Liver (tissue), 9 donors: ENCODE results near the gene LAMC3. TPM values are rescaled to one million over a fixed set of nuclear protein-coding genes. Genes with fewer than 3 reads are reported as not detected.

Experiments used
- DNase-seq: peaks from one replicate; pipeline ENCODE4 v3.0.0-alpha.2; 2017; ENCODE audit warnings: low spot score
- H3K27ac ChIP-seq, 2 donors: one replicate each; pipeline ENCODE4 v1.7.0; 2013; ENCODE audit warnings: inconsistent platforms in 2 of 2, low read length in 2 of 2, control low read depth in 1 of 2, low read depth in 1 of 2, mild to moderate bottlenecking in 1 of 2
- H3K27me3 ChIP-seq, 4 donors: one replicate each; pipeline versions ENCODE4 v1.6.1 to v1.7.0; 2013; ENCODE audit warnings: low read length in 3 of 4, inconsistent platforms in 1 of 4, mild to moderate bottlenecking in 1 of 4, moderate library complexity in 1 of 4; ENCODE audit not compliant: control insufficient read depth in 4 of 4, insufficient read depth in 4 of 4
- H3K36me3 ChIP-seq, 4 donors: one replicate each; pipeline versions ENCODE4 v1.6.1 to v1.7.0; 2013; ENCODE audit warnings: low read length in 3 of 4, mild to moderate bottlenecking in 3 of 4, low read depth in 1 of 4, moderate library complexity in 1 of 4; ENCODE audit not compliant: control insufficient read depth in 4 of 4, insufficient read depth in 3 of 4
- H3K4me1 ChIP-seq, 4 donors: one replicate each; pipeline versions ENCODE4 v1.6.1 to v1.7.0; 2013; ENCODE audit warnings: low read length in 3 of 4, mild to moderate bottlenecking in 3 of 4, moderate library complexity in 1 of 4; ENCODE audit not compliant: control insufficient read depth in 4 of 4, insufficient read depth in 4 of 4
- H3K4me3 ChIP-seq, 3 donors: one replicate each; pipeline versions ENCODE4 v1.6.1 to v1.7.0; 2013; ENCODE audit warnings: low read length in 3 of 3, control low read depth in 1 of 3, low read depth in 1 of 3, mild to moderate bottlenecking in 1 of 3
- H3K9ac ChIP-seq, 2 donors: one replicate each; pipeline ENCODE4 v1.7.0; 2013; ENCODE audit warnings: low read length in 2 of 2, mild to moderate bottlenecking in 2 of 2, moderate library complexity in 2 of 2, control low read depth in 1 of 2, low read depth in 1 of 2
- H3K9me3 ChIP-seq, 4 donors: one replicate each; pipeline versions ENCODE4 v1.6.1 to v1.7.0; 2013; ENCODE audit warnings: low read length in 3 of 4; ENCODE audit not compliant: control insufficient read depth in 4 of 4
- CTCF ChIP-seq: fragments of 150-350 bp; IDR thresholded peaks from 2 replicates; pipeline ENCODE4 v1.5.1; 2017; ENCODE audit warnings: improper control_type of control experiment, low read depth, low read length; ENCODE audit not compliant: missing input control
- EGR1 ChIP-seq, 2 donors: IDR thresholded peaks; 2 replicates each; pipeline ENCODE4 v1.6.1; 2016 to 2018; ENCODE audit warnings: antibody characterized with exemption in 2 of 2, low read depth in 2 of 2
- FOXA1 ChIP-seq: IDR thresholded peaks from 2 replicates; pipeline ENCODE4 v1.6.1; 2016; ENCODE audit warnings: antibody characterized with exemption
- FOXA2 ChIP-seq: IDR thresholded peaks from 2 replicates; pipeline ENCODE4 v1.6.1; 2016; ENCODE audit warnings: antibody characterized with exemption
- GABPA ChIP-seq, 2 donors: IDR thresholded peaks in 1 of 2; conservative IDR thresholded peaks in 1 of 2; 2 replicates each; pipeline ENCODE4 v1.6.1; 2016; ENCODE audit warnings: antibody characterized with exemption in 2 of 2, mild to moderate bottlenecking in 1 of 2, moderate library complexity in 1 of 2
- HNF4A ChIP-seq, 2 donors: conservative IDR thresholded peaks; 2 replicates each; pipeline ENCODE4 v1.6.1; 2016; ENCODE audit warnings: antibody characterized with exemption in 2 of 2, mild to moderate bottlenecking in 2 of 2
- HNF4G ChIP-seq: IDR thresholded peaks from 2 replicates; pipeline ENCODE4 v1.6.1; 2016; ENCODE audit warnings: antibody characterized with exemption
- JUND ChIP-seq, 2 donors: IDR thresholded peaks; 2 replicates each; pipeline ENCODE4 v1.6.1; 2016; ENCODE audit warnings: antibody characterized with exemption in 2 of 2
- NR2F2 ChIP-seq: IDR thresholded peaks from 2 replicates; pipeline ENCODE4 v1.6.1; 2016; ENCODE audit warnings: antibody characterized with exemption
- RAD21 ChIP-seq, 2 donors: IDR thresholded peaks; 2 replicates each; pipeline ENCODE4 v1.6.1; 2016; ENCODE audit warnings: antibody characterized with exemption in 2 of 2, mild to moderate bottlenecking in 2 of 2
- RXRA ChIP-seq, 2 donors: IDR thresholded peaks; 2 replicates each; pipeline ENCODE4 v1.6.1; 2017 to 2018; ENCODE audit warnings: antibody characterized with exemption in 2 of 2, mild to moderate bottlenecking in 1 of 2
- SP1 ChIP-seq: IDR thresholded peaks from 2 replicates; pipeline ENCODE4 v1.6.1; 2018; ENCODE audit warnings: antibody characterized with exemption, mild to moderate bottlenecking
- TAF1 ChIP-seq: conservative IDR thresholded peaks from 2 replicates; pipeline ENCODE4 v1.6.1; 2016; ENCODE audit warnings: antibody characterized with exemption, mild to moderate bottlenecking
- WGBS: extraction: QIAGEN DNeasy Blood & Tissue Kit; methylation state at CpG from one replicate; pipeline ENCODE4 v1.1.7; 2013; 5-methylcytosine and 5-hydroxymethylcytosine counted together
- polyA plus RNA-seq, 2 donors: library from polyadenylated mRNA; stranded (reverse) in 1 of 2; unstranded in 1 of 2; fragments of 200-250 nt in 1 of 2; fragments of >200 nt in 1 of 2; fragmentation: Nextera tagmentation in 1 of 2; extraction: Ambion mirVana in 1 of 2; gene quantifications; one replicate each; pipeline versions ENCODE4 v1.2.1 to v1.2.3, GENCODE V29; 2013 to 2015
- total RNA-seq, 2 donors: library from RNA; depleted of rRNA; stranded (reverse); fragments of >200 nt; gene quantifications; one replicate each; pipeline ENCODE4 v1.2.3, GENCODE V29; 2014
- TF ChIP-seq, protein P1 (sequence below): IDR thresholded peaks from 2 replicates; pipeline ENCODE4 v1.6.1; 2016; ENCODE audit warnings: antibody characterized with exemption, mild to moderate bottlenecking
- TF ChIP-seq, protein P2 (sequence below): IDR thresholded peaks from 2 replicates; pipeline ENCODE4 v1.6.1; 2016; ENCODE audit warnings: antibody characterized with exemption
- TF ChIP-seq, protein P3 (sequence below): IDR thresholded peaks from 2 replicates; pipeline ENCODE4 v1.6.1; 2016; ENCODE audit warnings: antibody characterized with exemption
- TF ChIP-seq, protein P4 (sequence below): IDR thresholded peaks from 2 replicates; pipeline ENCODE4 v1.6.1; 2016; ENCODE audit warnings: antibody characterized with exemption
- donor health status: healthy.
- donor health status: healthy.
- donor health status: healthy.
- donor health status: healthy.
- donor health status: healthy.

LAMC3 gene
- total and polyA plus RNA-seq, 4 donors, result 1.4 to 5.9 (median 2.9) TPM

- no peak overlapping the region for H3K27ac ChIP-seq
- DNase-seq, result no peak
- H3K9me3 ChIP-seq, result no peaks in the 10 kb centered on the region
- no peaks in the 10 kb centered on the region for H3K36me3 ChIP-seq
- H3K4me1 ChIP-seq, result no peaks in the 10 kb centered on the region
- 86% methylated on average over 9 of the region's 9 CpGs for WGBS
- H3K27me3 ChIP-seq, result no peaks in the 10 kb centered on the region
- H3K9ac ChIP-seq, result no peak overlapping the region
- no peak for TF ChIP-seq RXRA (IDR thresholded peaks at IDR 0.05)
- TF ChIP-seq, protein P1, sequence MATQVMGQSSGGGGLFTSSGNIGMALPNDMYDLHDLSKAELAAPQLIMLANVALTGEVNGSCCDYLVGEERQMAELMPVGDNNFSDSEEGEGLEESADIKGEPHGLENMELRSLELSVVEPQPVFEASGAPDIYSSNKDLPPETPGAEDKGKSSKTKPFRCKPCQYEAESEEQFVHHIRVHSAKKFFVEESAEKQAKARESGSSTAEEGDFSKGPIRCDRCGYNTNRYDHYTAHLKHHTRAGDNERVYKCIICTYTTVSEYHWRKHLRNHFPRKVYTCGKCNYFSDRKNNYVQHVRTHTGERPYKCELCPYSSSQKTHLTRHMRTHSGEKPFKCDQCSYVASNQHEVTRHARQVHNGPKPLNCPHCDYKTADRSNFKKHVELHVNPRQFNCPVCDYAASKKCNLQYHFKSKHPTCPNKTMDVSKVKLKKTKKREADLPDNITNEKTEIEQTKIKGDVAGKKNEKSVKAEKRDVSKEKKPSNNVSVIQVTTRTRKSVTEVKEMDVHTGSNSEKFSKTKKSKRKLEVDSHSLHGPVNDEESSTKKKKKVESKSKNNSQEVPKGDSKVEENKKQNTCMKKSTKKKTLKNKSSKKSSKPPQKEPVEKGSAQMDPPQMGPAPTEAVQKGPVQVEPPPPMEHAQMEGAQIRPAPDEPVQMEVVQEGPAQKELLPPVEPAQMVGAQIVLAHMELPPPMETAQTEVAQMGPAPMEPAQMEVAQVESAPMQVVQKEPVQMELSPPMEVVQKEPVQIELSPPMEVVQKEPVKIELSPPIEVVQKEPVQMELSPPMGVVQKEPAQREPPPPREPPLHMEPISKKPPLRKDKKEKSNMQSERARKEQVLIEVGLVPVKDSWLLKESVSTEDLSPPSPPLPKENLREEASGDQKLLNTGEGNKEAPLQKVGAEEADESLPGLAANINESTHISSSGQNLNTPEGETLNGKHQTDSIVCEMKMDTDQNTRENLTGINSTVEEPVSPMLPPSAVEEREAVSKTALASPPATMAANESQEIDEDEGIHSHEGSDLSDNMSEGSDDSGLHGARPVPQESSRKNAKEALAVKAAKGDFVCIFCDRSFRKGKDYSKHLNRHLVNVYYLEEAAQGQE, result no peak
- TF ChIP-seq HNF4G, result no peak
- no peak for TF ChIP-seq EGR1 (IDR thresholded peaks at IDR 0.05; ENCODE audit: low read depth in 2 of 2)
- TF ChIP-seq RAD21 (IDR thresholded peaks at IDR 0.05), result no peak
- no peak for TF ChIP-seq JUND (IDR thresholded peaks at IDR 0.05)
- no peak for TF ChIP-seq CTCF
- TF ChIP-seq TAF1, result no peak
- no peak for TF ChIP-seq NR2F2
- TF ChIP-seq SP1, result no peak
- TF ChIP-seq, protein P2, sequence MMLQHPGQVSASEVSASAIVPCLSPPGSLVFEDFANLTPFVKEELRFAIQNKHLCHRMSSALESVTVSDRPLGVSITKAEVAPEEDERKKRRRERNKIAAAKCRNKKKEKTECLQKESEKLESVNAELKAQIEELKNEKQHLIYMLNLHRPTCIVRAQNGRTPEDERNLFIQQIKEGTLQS, result no peak
- TF ChIP-seq, protein P3, sequence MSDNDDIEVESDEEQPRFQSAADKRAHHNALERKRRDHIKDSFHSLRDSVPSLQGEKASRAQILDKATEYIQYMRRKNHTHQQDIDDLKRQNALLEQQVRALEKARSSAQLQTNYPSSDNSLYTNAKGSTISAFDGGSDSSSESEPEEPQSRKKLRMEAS, result no peak
- TF ChIP-seq, protein P4, sequence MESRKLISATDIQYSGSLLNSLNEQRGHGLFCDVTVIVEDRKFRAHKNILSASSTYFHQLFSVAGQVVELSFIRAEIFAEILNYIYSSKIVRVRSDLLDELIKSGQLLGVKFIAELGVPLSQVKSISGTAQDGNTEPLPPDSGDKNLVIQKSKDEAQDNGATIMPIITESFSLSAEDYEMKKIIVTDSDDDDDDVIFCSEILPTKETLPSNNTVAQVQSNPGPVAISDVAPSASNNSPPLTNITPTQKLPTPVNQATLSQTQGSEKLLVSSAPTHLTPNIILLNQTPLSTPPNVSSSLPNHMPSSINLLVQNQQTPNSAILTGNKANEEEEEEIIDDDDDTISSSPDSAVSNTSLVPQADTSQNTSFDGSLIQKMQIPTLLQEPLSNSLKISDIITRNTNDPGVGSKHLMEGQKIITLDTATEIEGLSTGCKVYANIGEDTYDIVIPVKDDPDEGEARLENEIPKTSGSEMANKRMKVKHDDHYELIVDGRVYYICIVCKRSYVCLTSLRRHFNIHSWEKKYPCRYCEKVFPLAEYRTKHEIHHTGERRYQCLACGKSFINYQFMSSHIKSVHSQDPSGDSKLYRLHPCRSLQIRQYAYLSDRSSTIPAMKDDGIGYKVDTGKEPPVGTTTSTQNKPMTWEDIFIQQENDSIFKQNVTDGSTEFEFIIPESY, result no peak
- no peak for TF ChIP-seq FOXA2
- TF ChIP-seq HNF4A (conservative IDR thresholded peaks at IDR 0.05), result no peak
- no peak for TF ChIP-seq FOXA1
- no peak overlapping the region for H3K4me3 ChIP-seq
Measured at GRCh38 chr9:131103024-131103423, 94.0 kb downstream of the LAMC3 start.

DNA sequence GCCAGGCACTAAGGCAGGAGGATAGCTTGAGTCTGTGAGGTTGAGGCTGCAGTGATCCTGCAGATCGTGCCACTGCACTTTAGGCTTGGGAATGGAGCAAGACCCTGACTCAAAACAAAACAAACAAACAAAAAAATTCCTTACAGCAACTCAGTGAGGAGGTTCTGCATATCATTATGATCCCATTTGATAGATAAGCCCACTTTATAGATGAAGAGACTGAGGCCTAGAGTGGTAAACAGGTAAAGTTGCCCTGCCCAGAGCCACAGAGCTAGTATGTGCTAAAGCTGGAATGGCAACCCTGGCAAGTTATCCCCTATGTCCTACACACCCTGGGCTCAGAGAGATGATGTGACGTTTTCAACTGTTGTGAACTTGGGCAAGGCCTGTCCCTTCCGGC, 94.6 kb downstream of the LAMC3 start:
- no peaks in the 10 kb centered on the region for H3K4me1 ChIP-seq
- no peaks in the 10 kb centered on the region for H3K9me3 ChIP-seq
- 94% methylated on average over 3 of the region's 3 CpGs for WGBS
- no peak overlapping the region for H3K4me3 ChIP-seq
- no peak for DNase-seq
- no peak overlapping the region for H3K27ac ChIP-seq
- H3K27me3 ChIP-seq, result no peaks in the 10 kb centered on the region
- no peak overlapping the region for H3K9ac ChIP-seq
- no peaks in the 10 kb centered on the region for H3K36me3 ChIP-seq
- TF ChIP-seq, protein P1, result no peak
- TF ChIP-seq CTCF (no peak), FOXA2 (no peak), EGR1 (IDR thresholded peaks at IDR 0.05; ENCODE audit: low read depth in 2 of 2) (no peak), TAF1 (no peak), NR2F2 (no peak), RXRA (IDR thresholded peaks at IDR 0.05) (no peak), GABPA (IDR thresholded peaks at IDR 0.05 in 1 of 2, conservative IDR thresholded peaks at IDR 0.05 in 1 of 2) (no peak)
